ENCODE results near the gene GJA1. TPM values are rescaled to one million over a fixed set of nuclear protein-coding genes. Genes with fewer than 3 reads are reported as not detected.

The GJA1 gene
- total and polyA plus RNA-seq, 3 experiments from 2014 or later, result not detected

DNA sequence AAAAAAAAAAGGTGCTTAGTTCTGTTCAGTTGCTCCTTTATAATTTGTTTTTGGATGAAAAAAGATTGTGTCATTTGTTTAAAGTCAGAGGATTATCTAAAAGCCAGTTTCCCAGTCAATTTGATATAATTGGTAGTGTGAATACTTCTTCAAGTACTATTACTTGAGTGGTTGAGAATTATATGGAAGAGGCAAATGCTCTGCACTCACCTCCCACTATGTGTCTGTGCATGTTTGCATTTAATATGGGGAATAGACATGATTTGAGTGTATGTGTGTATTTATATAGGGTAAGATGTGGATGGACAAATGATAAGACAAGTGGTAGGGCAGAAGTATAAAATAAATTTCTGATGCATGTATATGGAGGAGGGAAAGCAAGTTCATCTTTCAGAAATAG lies 15.8 kb downstream of the GJA1 start:
- Mint-ChIP-seq H3K27me3 (peaks cover 4 to 9% of the 10 kb centered on the region in 2 donors), H3K9me3 (peaks cover 0 to 5% (median 0%) of the 10 kb centered on the region in 5 donors), H3K27ac (no peak overlapping the region), H3K36me3 (no peaks in the 10 kb centered on the region), H3K4me3 (no peak overlapping the region), H3K4me1 (no peaks in the 10 kb centered on the region)
- ChIA-PET CTCF (no interaction called here), POLR2A (no interaction called here)
- Histone ChIP-seq H3K9me3 (ENCODE audit: low read length) (no peaks in the 10 kb centered on the region), H3K4me3 (ENCODE audit: low read length) (no peak overlapping the region), H3K27me3 (ENCODE audit: insufficient read depth, low read length, poor library complexity, severe bottlenecking) (no peaks in the 10 kb centered on the region), H3K4me1 (ENCODE audit: insufficient read depth, low read length) (no peaks in the 10 kb centered on the region), H3K36me3 (ENCODE audit: insufficient read depth, low read length) (no peaks in the 10 kb centered on the region), H3K27ac (ENCODE audit: low read depth, low read length) (no peak overlapping the region)
- DNase-seq, result no peak

GRCh38 chr6:121453191-121453590 lies 17.7 kb downstream of the GJA1 start:
- Mint-ChIP-seq H3K4me1 (no peaks in the 10 kb centered on the region), H3K36me3 (no peaks in the 10 kb centered on the region), H3K4me3 (no peak overlapping the region), H3K27me3 (peaks cover 0 to 2% of the 10 kb centered on the region in 2 donors), H3K27ac (no peak overlapping the region), H3K9me3 (peaks cover 0 to 3% (median 0%) of the 10 kb centered on the region in 5 donors)
- Histone ChIP-seq H3K9me3 (ENCODE audit: low read length) (no peaks in the 10 kb centered on the region), H3K4me3 (ENCODE audit: low read length) (no peak overlapping the region), H3K36me3 (ENCODE audit: insufficient read depth, low read length) (no peaks in the 10 kb centered on the region), H3K4me1 (ENCODE audit: insufficient read depth, low read length) (no peaks in the 10 kb centered on the region), H3K27ac (ENCODE audit: low read depth, low read length) (no peak overlapping the region), H3K27me3 (ENCODE audit: insufficient read depth, low read length, poor library complexity, severe bottlenecking) (no peaks in the 10 kb centered on the region)
- ChIA-PET POLR2A (no interaction called here), CTCF (interaction anchor here (0.6 kb wide), 1 partner anchor 205 kb away, joined by 3 read pairs; no protein-coding TSS in a partner anchor)
- DNase-seq, result no peak

GRCh38 chr6:121460170-121460569 lies 24.7 kb downstream of the GJA1 start:
- H3K27ac ChIP-seq (ENCODE audit: low read depth, low read length), result no peak overlapping the region
- no peaks in the 10 kb centered on the region for H3K36me3 ChIP-seq (ENCODE audit: insufficient read depth, low read length)
- DNase-seq, result no peak
- H3K4me3 ChIP-seq (ENCODE audit: low read length), result no peak overlapping the region
- ChIA-PET CTCF (no interaction called here), POLR2A (no interaction called here)
- no peaks in the 10 kb centered on the region for H3K36me3 Mint-ChIP-seq
- H3K27me3 Mint-ChIP-seq, result no peaks in the 10 kb centered on the region
- no peaks in the 10 kb centered on the region for H3K27me3 ChIP-seq (ENCODE audit: insufficient read depth, low read length, poor library complexity, severe bottlenecking)
- no peaks in the 10 kb centered on the region for H3K9me3 Mint-ChIP-seq
- no peaks in the 10 kb centered on the region for H3K4me1 Mint-ChIP-seq
- no peaks in the 10 kb centered on the region for H3K4me1 ChIP-seq (ENCODE audit: insufficient read depth, low read length)
- no peak overlapping the region for H3K27ac Mint-ChIP-seq
- no peaks in the 10 kb centered on the region for H3K9me3 ChIP-seq (ENCODE audit: low read length)
- H3K4me3 Mint-ChIP-seq, result no peak overlapping the region

DNA sequence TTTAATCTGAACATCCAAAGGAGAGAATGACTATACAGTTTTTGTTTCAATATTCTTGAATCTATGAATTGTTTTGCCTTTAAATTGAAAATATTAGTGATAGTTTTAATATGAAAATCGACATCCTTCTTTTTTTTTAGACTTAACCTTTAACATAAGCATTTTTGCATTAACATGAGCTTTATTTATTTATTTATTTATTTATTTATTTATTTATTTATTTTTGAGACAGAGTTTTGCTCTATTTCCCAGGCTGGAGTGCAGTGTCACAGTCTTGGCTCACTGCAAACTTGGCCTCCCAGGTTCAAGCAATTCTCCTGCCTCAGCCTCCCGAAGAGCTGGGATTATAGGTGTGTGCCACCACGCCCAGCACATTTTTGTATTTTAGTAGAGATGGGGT lies 27.6 kb downstream of the GJA1 start:
- Histone ChIP-seq H3K27ac (ENCODE audit: low read depth, low read length) (no peak overlapping the region), H3K4me1 (ENCODE audit: insufficient read depth, low read length) (no peaks in the 10 kb centered on the region), H3K9me3 (ENCODE audit: low read length) (no peaks in the 10 kb centered on the region), H3K27me3 (ENCODE audit: insufficient read depth, low read length, poor library complexity, severe bottlenecking) (no peaks in the 10 kb centered on the region), H3K36me3 (ENCODE audit: insufficient read depth, low read length) (no peaks in the 10 kb centered on the region), H3K4me3 (ENCODE audit: low read length) (no peak overlapping the region)
- peaks cover 0 to 3% (median 0%) of the 10 kb centered on the region in 5 donors for H3K9me3 Mint-ChIP-seq
- ChIA-PET CTCF (no interaction called here), POLR2A (no interaction called here)
- H3K27me3 Mint-ChIP-seq, result peaks cover 2 to 7% of the 10 kb centered on the region in 2 donors
- H3K4me1 Mint-ChIP-seq, result no peaks in the 10 kb centered on the region
- no peak overlapping the region for H3K27ac Mint-ChIP-seq
- DNase-seq, result no peak
- H3K4me3 Mint-ChIP-seq, result no peak overlapping the region
- H3K36me3 Mint-ChIP-seq, result no peaks in the 10 kb centered on the region

GRCh38 chr6:121465101-121465500 lies 29.7 kb downstream of the GJA1 start:
- H3K9me3 ChIP-seq (ENCODE audit: low read length), result no peaks in the 10 kb centered on the region
- Mint-ChIP-seq H3K36me3 (no peaks in the 10 kb centered on the region), H3K27me3 (peaks cover 2 to 7% of the 10 kb centered on the region in 2 donors), H3K4me3 (no peak overlapping the region), H3K4me1 (no peaks in the 10 kb centered on the region), H3K9me3 (peaks cover 0 to 3% (median 0%) of the 10 kb centered on the region in 5 donors), H3K27ac (no peak overlapping the region)
- DNase-seq, result no peak
- H3K27me3 ChIP-seq (ENCODE audit: insufficient read depth, low read length, poor library complexity, severe bottlenecking), result no peaks in the 10 kb centered on the region
- no peak overlapping the region for H3K27ac ChIP-seq (ENCODE audit: low read depth, low read length)
- no peak overlapping the region for H3K4me3 ChIP-seq (ENCODE audit: low read length)
- CTCF ChIA-PET, result no interaction called here
- POLR2A ChIA-PET, result no interaction called here
- H3K36me3 ChIP-seq (ENCODE audit: insufficient read depth, low read length), result no peaks in the 10 kb centered on the region
- H3K4me1 ChIP-seq (ENCODE audit: insufficient read depth, low read length), result no peaks in the 10 kb centered on the region

DNA sequence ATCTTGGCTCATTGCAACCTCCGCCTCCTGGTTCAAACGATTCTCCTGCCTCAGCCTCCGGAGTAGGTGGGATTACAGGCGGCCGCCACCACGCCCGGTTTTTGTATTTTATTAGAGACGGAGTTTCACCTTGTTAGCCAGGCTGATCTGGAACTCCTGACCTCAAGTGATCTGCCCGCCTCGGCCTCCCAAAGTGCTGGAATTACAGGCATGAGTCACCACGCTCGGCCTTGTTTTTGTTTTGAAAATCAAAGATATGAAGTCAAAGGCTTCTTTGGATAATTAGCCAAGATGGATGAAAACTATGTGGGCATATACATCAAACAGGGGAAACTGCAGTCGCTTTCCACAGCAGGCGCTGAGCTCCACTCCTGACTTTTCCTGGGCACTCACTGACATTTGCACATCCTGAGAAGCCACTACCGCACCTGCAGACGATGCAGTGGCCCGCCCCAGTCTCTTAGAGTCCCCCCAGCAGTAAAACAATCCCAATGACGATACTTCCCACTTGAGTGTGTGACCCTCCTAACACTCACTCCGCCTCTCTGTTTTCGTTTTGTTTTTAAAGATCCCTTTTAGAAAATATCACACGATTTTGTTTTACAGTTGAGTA lies 44.1 kb downstream of the GJA1 start:
- H3K36me3 Mint-ChIP-seq, result no peaks in the 10 kb centered on the region
- CTCF ChIA-PET, result no interaction called here
- H3K27ac ChIP-seq (ENCODE audit: low read depth, low read length), result no peak overlapping the region

DNA sequence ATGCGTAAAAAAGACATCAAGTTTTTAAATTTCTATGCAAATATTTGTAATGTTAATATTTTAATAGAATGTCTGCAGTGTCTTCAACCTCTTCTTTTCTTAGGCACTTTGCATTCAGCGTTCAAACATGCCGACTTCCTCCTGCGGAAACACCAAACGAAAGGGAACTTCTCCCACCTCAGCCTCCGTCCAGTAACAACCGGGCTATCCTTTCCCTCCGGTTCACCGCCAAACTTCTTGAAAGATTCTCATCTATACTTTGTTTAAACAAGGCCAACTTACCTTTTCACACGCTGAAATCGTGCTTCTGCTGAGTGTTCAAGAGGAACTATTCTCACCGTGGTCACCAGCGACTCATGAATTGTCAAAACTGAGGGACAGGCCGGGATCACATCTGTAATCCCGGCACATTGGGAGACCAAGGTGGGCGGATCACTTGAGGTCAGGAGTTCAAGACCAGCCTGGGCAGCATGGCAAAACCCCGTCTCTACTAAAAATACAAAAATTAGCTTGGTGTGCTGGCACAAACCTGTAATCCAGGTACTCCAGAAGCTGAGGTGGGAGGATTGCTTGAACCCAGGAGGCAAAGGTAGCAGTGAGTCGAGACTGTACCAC lies 44.8 kb downstream of the GJA1 start:
- Histone ChIP-seq H3K27ac (ENCODE audit: low read depth, low read length) (no peak overlapping the region), H3K4me1 (ENCODE audit: insufficient read depth, low read length) (no peaks in the 10 kb centered on the region), H3K4me3 (ENCODE audit: low read length) (no peak overlapping the region), H3K9me3 (ENCODE audit: low read length) (no peaks in the 10 kb centered on the region), H3K27me3 (ENCODE audit: insufficient read depth, low read length, poor library complexity, severe bottlenecking) (no peaks in the 10 kb centered on the region), H3K36me3 (ENCODE audit: insufficient read depth, low read length) (no peaks in the 10 kb centered on the region)
- Mint-ChIP-seq H3K27me3 (no peaks in the 10 kb centered on the region), H3K27ac (no peak overlapping the region), H3K36me3 (no peaks in the 10 kb centered on the region), H3K4me3 (no peak overlapping the region), H3K9me3 (no peaks in the 10 kb centered on the region), H3K4me1 (no peaks in the 10 kb centered on the region)
- ChIA-PET POLR2A (no interaction called here), CTCF (no interaction called here)
- no peak for DNase-seq

More for the DNA sequence above, 44.1 kb downstream of the GJA1 start:
- H3K4me1 Mint-ChIP-seq, result no peaks in the 10 kb centered on the region
- POLR2A ChIA-PET, result no interaction called here
- H3K36me3 ChIP-seq (ENCODE audit: insufficient read depth, low read length), result no peaks in the 10 kb centered on the region
- H3K4me3 ChIP-seq (ENCODE audit: low read length), result no peak overlapping the region
- no peak overlapping the region for H3K27ac Mint-ChIP-seq
- no peaks in the 10 kb centered on the region for H3K9me3 ChIP-seq (ENCODE audit: low read length)
- H3K27me3 Mint-ChIP-seq, result no peaks in the 10 kb centered on the region
- no peaks in the 10 kb centered on the region for H3K9me3 Mint-ChIP-seq
- DNase-seq, result no peak
- no peaks in the 10 kb centered on the region for H3K27me3 ChIP-seq (ENCODE audit: insufficient read depth, low read length, poor library complexity, severe bottlenecking)
- H3K4me1 ChIP-seq (ENCODE audit: insufficient read depth, low read length), result no peaks in the 10 kb centered on the region
- H3K4me3 Mint-ChIP-seq, result no peak overlapping the region

GRCh38 chr6:121482004-121482693 lies 46.7 kb downstream of the GJA1 start:
- H3K36me3 Mint-ChIP-seq, result no peaks in the 10 kb centered on the region
- Histone ChIP-seq H3K27ac (ENCODE audit: low read depth, low read length) (no peak overlapping the region), H3K4me1 (ENCODE audit: insufficient read depth, low read length) (no peaks in the 10 kb centered on the region), H3K27me3 (ENCODE audit: insufficient read depth, low read length, poor library complexity, severe bottlenecking) (no peaks in the 10 kb centered on the region), H3K9me3 (ENCODE audit: low read length) (no peaks in the 10 kb centered on the region), H3K36me3 (ENCODE audit: insufficient read depth, low read length) (no peaks in the 10 kb centered on the region), H3K4me3 (ENCODE audit: low read length) (no peak overlapping the region)
- no peaks in the 10 kb centered on the region for H3K27me3 Mint-ChIP-seq
- no peak overlapping the region for H3K4me3 Mint-ChIP-seq
- H3K9me3 Mint-ChIP-seq, result no peaks in the 10 kb centered on the region
- H3K4me1 Mint-ChIP-seq, result no peaks in the 10 kb centered on the region
- no peak overlapping the region for H3K27ac Mint-ChIP-seq
- POLR2A ChIA-PET, result no interaction called here
- no peak for DNase-seq
- CTCF ChIA-PET, result no interaction called here
